ENCODE measurements around the gene CRIM1.

- TF ChIP-seq POLR2A (IDR thresholded peaks at IDR 0.05), result no peak
- no peak for TF ChIP-seq CTCF (IDR thresholded peaks at IDR 0.05)
These were observed 107.8 kb downstream of the CRIM1 start for GRCh38 chr2:36463365-36463764.

All from tibial nerve (tissue), 3 donors.